Measurements from ENCODE around the gene LAMTOR4.
A peak's percentile ranks its signal among the peaks of the same experiment; 100 is the strongest.

LAMTOR4 gene

DNA sequence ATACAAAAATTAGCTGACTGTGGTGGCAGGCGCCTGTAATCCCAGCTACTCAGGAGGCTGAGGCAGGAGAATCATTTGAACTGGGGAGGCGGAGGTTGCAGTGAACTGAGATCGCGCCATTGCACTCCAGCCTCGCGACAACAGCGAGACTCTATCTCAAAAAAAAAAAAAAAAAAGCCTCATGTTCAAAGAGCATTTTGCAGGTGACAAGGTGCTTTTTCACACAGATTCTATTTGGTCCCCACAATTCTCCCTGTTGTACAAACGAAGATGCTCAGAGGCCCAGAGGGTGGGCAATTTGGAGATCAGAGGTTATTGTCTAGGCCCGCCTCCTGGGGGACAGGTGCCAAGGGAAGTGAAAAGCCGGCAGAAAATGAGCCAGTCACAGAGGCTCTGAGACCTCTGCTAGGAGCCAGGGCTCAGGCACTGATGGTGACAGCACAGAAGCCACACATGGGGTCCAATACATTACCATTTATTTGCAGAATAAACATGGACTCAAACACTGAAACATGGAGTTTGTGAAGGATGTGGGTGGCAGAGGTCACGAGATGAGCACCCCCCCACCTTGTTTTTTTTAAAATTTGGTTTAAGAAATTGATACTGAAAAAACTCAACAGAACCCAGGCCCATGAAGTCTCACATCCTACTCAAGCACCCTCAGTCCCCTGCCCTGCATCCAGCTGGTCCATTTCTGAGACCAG, 20.6 kb downstream of the LAMTOR4 start:
- TF ChIP-seq TEAD4 (IDR thresholded peaks at IDR 0.05) (no peak), CREB1 (IDR thresholded peaks at IDR 0.05; ENCODE audit: low read depth) (no peak), YY1 (IDR thresholded peaks at IDR 0.05; ENCODE audit: low read depth) (no peak), REST (IDR thresholded peaks at IDR 0.05; ENCODE audit: low read depth) (no peak)

GRCh38 chr7:100170101-100170897, 21.6 kb downstream of the LAMTOR4 start:
- TF ChIP-seq CEBPB (IDR thresholded peaks at IDR 0.05): no peak
- TF ChIP-seq USF1 (IDR thresholded peaks at IDR 0.05): no peak
- TF ChIP-seq, protein P1, sequence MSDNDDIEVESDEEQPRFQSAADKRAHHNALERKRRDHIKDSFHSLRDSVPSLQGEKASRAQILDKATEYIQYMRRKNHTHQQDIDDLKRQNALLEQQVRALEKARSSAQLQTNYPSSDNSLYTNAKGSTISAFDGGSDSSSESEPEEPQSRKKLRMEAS (IDR thresholded peaks at IDR 0.05): no peak
- TF ChIP-seq EGR1 (IDR thresholded peaks at IDR 0.05): no peak
- TF ChIP-seq REST (IDR thresholded peaks at IDR 0.05; ENCODE audit: low read depth): no peak
- no peak for TF ChIP-seq TAF1 (IDR thresholded peaks at IDR 0.05; ENCODE audit: low read depth)
- TF ChIP-seq CREB1 (IDR thresholded peaks at IDR 0.05; ENCODE audit: low read depth): no peak
- no peak for TF ChIP-seq RAD21 (IDR thresholded peaks at IDR 0.05; ENCODE audit: low read depth)

DNA sequence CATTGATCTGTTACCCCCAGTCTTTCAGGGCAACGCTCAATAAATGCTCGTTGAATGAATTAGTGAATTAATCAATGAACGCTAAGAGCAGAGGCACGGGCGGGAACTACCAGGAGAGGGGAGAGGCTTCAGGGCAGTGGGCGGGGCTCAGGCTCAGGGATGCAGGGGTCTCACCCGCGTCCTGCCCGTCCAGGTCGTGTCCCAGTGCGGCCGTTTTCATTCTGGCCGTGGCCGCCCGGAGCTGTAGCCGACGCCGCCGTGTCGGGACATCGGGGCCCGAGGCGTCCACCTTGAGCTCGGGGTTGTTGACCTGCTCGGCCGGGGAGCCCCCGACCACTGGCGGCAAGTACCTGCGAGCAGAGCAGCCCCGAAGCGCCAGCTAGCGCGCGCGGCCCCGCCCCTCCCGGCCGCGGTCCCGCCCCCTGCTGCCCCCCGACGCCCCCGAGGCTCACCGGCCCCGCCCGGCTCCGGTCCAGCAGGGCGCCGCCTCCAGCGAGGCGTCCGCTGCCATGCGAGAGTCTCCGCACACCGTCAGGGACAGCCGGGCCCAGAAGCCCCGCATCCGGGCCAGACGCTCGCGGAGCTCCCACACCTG, 22.5 kb downstream of the LAMTOR4 start:
- TF ChIP-seq CREB1 (IDR thresholded peaks at IDR 0.05; ENCODE audit: low read depth) (no peak), FOXM1 (IDR thresholded peaks at IDR 0.05; ENCODE audit: borderline replicate concordance, low read depth) (no peak), ZBTB7A (IDR thresholded peaks at IDR 0.05; ENCODE audit: low read depth) (peak; percentile 63; the same call in 1 of the 2 replicates)

DNA sequence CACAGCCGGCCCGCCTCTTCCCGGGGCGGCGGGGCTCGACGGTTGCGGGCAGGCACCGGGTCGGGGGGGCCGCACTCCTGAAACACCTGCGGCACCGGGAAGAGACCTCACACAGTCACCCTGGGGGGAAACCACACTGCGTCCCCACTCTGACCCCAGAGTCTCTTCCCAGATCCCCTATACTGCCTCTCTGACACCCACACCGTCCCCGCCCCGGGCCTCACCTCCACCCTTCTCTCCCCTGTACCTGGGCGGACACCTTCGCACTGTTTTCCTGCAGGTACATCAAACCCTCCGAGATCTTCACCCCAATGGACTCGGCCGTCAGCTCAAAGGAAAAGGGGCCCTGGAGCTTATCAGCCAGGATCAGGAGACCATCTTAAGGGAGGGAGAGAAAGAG, 23.1 kb downstream of the LAMTOR4 start:
- TF ChIP-seq REST (IDR thresholded peaks at IDR 0.05; ENCODE audit: low read depth) (no peak), TEAD4 (IDR thresholded peaks at IDR 0.05) (no peak), ZBTB7A (IDR thresholded peaks at IDR 0.05; ENCODE audit: low read depth) (no peak), RAD21 (IDR thresholded peaks at IDR 0.05; ENCODE audit: low read depth) (no peak), TCF12 (IDR thresholded peaks at IDR 0.05; ENCODE audit: low read depth) (no peak), FOXM1 (IDR thresholded peaks at IDR 0.05; ENCODE audit: borderline replicate concordance, low read depth) (no peak), EGR1 (IDR thresholded peaks at IDR 0.05) (no peak), TAF1 (IDR thresholded peaks at IDR 0.05; ENCODE audit: low read depth) (no peak), USF1 (IDR thresholded peaks at IDR 0.05) (no peak), NFIC (IDR thresholded peaks at IDR 0.05) (no peak), CREB1 (IDR thresholded peaks at IDR 0.05; ENCODE audit: low read depth) (no peak), EP300 (IDR thresholded peaks at IDR 0.05; ENCODE audit: borderline replicate concordance) (no peak), CEBPB (IDR thresholded peaks at IDR 0.05) (no peak)
- TF ChIP-seq, protein P1 (IDR thresholded peaks at IDR 0.05): no peak

Data from Ishikawa (cell line).